ENCODE data around the gene ASTN2.

Gene ASTN2

DNA sequence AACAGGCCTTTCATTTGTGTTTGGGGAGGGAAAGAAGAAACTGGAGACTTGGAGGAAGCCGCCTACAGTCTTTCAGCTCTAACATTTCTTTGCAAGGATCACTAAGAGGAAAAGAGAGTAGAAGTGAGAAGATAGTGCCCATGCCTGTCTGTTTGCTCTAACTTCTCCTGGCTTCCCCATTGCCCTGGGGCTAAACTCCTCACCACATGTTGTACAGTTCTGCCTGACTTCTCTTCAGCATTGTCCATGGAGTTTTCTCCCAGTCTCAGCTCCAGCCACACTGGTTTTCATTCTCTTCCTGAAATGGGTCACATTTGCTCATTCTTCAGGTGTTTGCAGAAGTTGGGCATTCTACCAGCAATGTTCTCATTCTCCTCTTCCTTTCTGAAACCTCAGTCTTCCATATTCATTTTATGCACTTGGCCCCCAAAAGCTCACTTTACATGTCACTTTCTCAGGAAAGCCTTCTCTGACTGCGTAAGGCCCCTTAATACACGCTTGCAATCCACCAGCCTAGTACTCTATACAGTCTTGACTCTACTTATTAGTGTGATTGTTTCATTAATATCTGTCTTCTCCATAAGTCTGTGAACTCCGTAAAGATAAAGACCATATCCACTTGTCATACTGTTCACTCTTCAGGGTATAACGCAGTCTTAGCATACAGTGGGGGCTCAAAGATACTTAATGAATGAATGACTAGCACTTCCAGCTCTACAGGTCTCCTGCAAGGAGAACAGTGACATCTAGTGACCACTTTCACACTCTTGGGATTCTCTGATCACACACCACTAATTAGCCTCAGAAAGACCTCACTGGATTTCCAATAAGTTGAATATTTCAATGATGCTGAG lies 768.0 kb downstream of the ASTN2 start:
- DNase-seq: peak; percentile 73

DNA sequence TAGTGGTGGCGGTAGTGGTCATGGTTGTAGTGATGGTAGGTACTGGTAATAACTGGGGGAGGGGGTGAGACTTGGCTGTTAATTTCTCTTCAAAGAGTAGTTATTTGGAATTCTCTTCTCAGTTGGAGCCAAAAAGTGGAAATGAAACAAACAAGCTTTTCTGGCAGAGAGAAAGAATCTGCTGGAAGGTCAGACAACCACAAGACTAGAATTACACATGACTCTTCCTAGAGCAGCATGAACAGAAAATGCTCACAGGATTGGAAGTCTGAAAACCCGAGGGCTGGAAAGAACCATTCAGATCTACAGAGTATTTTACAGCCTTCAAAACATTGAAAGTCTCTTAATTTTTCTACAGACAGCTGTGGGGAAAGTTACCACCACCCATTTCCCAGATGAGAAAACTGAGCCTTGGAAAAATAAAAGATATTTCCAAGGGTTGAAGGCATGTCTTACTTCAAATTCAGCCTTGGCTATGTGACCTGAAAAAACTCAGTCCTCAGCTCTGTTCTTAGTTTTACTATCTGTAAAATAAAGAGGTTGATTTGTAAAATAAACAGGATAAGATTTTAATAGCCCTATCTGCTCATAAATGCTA lies 770.7 kb downstream of the ASTN2 start:
- DNase-seq: peak; percentile 94

DNA sequence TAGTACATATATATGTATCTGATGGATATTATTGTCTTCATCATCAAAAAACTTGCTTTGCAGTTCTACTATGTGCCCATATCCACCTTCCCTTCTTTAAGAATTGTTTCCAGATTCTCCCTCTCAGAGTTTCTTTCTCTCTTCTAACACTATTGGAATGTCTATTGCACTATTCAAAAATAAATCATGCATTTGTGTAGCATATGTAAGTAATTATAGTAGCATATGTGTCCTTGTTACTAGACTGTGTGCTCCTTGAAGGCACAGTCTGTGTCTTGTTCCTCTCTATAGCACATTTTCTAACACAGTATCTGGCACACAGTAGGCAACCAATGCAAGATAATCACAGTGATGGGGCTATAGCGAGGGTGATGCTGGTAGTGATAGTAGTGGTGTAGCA lies 771.2 kb downstream of the ASTN2 start:
- DNase-seq: peak; percentile 85

DNA sequence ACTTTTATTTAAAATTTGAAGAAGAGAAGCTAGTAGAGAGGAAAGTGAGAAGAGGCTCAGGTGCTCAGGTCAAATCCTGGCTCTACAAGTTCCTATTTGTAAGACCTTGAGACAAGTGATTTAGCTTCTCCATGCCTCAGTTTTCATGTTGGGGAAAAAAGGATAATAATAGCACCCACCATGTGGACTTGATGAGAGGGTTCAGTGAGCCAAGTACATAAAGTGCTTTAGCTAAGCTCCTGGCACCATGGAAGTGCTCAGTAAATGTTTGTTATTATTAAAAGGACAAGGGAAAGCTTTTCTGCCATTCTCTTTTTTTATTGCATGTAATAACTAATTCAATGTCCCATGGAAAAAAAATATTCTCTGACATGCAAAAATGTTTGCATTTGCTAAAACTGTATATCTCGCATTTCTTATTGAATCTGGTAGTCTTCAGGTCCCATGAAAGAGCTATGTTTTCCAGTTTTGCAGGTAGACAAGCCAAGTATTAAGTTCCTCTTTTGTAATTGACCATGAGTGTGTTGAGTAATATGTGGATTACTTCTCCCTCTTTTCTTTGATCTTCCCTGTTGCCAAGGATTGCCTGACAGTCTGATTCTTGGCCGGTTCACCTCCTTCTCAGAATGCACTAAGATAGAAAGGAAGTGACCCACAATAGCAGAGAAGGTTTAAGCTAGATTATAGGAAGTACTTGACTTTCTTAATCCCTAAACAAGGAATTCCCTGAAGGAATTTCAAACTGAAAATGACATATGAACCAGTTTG lies 773.4 kb downstream of the ASTN2 start:
- DNase-seq: no peak

DNA sequence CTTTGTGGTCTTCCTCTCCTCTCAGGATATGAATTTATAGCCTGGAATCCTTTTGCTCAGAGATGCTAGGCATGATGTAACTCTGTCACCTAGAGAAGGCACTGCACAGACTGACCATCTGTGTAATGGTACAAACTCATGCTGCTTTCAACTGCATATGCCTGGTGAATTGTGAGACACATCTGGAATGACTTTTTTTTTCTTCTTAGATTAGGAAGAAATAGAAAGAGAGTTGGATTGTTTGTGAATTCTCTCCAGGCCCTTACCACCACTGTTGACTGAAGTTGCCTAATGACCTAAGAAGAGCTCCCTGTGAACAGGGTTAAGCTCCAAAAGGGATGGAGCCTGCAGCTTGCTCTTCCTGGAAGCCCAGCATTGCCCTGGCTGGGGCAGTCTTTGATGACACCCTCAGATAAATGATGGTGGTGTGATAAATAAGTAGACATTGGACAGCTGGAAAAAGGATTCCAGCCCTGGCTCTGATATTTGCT lies 775.6 kb downstream of the ASTN2 start:
- DNase-seq: peak; percentile 87

DNA sequence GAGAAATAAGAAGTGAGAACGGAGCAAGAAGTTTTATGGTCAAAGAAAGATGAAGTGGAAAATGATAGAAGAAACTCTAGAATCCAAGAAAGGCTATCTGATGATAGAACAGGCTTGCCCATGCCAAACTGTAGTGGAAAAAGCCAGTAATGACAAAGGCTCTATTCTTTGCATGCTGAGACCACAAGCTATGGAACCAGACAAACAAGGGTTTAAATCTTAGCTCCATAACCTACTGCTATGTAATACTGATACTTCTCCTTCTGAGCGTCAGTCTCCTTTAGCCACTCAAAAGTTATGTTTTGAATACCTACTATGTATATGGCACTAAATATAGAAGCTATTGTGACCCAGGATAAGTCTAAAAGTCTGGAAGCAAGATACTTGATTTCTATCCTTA lies 778.9 kb downstream of the ASTN2 start:
- no peak for DNase-seq

DNA sequence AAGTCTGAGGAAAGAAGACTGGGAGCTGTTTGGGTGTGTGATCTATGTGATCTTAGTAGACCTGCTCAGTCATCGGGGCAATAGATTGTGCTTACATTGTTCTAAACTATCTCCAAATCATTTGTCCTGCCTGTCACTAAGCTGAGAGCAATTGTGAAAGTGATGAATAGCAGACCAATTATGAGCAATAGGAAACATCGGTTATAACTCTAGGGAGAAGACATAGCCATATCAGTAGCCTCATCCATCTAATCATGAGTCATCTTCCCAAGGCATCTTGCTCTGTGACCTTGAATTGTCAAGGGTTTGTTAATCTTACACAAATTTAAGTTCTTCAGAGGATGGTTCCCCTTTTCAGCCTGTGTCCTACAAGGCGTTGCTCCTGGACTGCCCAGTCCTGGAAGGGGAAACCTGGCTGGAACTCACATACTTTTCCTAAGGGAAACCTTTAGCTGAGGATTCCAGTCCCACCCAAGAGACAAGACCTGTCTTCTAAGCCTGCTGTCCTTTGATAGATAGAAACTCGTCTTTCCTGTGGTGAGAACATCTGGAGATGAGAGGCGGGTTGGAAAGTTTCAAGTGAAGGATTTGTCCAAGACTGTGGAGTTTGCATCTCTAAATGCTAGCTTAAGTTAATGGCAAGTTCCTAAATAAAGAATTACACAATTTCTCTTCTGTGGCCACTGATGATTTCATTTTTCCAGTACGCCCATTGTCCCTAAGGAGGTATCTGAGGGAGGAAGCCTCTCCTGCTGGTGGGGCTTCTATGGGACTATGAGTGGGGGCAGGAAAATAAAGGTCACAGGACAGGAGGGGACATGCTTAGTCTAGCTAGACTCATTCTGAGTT lies 781.6 kb downstream of the ASTN2 start:
- peak; percentile 85 for DNase-seq

DNA sequence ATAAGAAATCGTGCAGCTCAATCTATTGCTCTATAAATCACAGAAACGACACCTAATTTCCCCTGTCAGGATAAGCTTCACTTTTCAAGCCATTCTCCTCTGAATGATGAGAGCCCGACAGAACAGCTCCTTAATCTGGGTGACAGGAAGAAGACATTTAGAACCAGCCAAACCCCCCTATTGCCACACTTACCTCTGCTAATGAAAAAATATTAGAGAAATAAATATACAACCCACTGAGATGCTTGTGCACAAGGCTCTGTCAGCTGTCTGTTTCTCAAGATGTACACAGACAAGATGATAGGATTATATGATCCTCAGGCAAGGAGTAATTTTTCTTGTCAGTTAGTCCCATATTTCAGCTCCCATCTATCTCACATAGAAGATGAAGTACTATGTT lies 785.2 kb downstream of the ASTN2 start:
- no peak for DNase-seq

DNA sequence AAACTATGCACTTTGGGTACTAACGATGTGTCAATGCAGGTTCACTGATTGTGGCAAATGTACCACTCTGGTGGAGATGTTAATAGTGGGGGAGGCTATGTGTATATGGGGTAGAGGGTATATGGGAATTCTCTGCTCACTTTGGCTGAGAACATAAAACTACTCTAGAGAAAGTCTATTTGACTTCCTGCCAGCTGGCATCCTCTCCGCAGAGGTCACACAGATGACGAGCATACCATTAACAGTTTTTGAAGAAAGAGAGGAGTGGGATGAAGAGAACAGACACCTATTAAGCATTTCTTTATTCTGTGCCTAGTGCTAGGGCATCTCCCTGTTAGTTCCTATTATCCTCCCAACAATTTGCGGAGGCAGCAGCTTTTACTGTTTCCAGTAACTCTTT lies 786.1 kb downstream of the ASTN2 start:
- DNase-seq: peak; percentile 59

DNA sequence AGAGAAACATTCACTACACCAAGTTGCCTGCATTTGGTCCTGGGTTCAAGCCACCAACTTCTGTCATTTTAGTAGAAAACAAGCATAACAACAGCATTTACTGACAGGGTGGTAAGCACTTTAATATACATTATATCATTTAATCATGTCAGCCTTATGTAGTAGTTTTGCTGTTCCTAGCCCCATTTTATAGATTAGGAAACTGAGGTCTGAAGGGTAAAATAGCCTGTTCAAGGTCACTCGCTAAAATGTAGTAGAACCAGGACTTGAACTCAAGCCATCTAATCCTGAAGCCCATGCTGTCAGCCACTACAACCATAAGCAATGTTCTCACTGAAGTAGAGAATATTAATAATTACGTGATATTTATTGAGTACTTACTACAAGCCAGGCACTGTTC lies 787.4 kb downstream of the ASTN2 start:
- DNase-seq: no peak

DNA sequence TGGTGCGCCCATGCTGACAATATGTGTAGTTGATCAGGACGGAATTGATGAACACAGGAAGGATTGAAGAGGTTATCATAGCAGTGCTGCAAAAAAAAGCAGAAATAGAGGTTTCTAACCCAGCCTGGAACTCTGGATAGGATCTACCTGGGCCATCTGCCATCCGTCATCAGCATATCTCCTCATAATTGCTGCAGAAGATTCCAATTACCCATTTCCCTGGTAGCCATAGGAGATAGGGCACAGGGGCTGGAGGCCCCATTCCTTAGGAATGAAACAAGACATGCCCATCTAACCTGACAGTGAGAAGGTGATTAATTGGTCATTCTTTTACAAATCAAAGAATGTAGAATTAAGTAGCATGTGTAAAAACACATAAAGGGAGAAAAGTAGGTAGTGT lies 788.1 kb downstream of the ASTN2 start:
- DNase-seq: no peak

DNA sequence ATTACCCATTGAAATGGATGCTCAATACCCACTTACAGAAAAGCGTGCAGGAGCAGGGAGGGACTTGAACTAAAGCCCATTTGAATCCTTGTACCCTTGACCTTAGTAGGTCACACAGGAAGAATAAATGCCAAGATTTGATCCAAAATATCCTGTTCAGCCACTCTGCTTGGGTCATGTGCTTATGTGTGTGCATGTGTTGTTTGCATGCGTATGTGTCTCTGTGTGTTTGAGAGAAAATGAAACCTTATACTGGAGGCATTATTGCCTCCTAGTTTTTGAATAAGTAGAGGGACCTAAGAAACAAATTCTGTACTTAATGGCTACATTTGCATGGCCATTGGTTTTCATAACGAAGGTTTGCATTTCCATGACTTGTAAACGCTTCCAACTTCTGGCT lies 791.1 kb downstream of the ASTN2 start:
- no peak for DNase-seq

DNA sequence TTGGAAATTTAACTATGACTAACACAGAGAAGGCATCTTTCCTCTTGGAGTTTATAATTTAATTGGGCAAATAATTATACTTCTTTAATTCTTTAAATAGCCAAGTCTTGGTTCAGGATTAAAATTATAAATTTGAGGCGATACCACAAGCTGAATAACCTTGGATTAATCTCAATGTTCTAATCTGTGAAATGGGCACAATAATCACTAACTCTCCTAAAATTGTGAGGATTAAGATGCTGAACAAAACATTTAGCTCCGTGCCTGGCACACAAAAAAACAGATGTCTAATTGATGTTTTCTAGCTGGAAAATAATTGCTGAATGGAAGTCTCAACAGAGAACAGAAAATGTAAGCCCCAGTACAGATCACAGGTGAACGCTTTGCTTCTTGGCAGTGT lies 797.5 kb downstream of the ASTN2 start:
- DNase-seq: no peak

DNA sequence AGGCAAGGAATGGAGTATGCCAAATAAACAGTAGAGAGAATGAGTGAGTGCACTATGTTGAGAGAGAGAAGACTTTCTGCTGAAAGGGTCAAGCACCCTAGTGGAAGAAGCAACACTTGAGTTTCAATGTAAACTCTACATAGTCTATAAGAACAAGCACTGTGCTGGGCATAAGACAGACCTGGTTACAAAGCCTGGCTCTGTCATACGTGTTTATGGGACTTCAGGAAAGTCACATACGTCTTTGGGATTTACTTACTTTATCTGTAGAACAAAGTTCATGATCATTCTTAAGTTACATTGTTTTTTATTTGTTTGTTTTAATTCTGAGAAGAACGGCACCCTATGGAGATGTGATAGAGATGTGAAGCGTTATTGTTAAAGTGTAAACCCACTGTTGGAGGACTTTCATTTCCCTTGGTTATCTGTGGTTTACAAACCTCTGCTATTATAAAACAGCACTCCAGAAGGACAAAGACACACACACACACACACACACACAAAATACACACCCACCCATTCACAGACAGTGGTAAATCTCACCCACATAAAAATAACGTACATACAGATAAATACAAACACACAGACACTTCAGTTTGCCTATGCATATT lies 798.4 kb downstream of the ASTN2 start:
- no peak for DNase-seq

DNA sequence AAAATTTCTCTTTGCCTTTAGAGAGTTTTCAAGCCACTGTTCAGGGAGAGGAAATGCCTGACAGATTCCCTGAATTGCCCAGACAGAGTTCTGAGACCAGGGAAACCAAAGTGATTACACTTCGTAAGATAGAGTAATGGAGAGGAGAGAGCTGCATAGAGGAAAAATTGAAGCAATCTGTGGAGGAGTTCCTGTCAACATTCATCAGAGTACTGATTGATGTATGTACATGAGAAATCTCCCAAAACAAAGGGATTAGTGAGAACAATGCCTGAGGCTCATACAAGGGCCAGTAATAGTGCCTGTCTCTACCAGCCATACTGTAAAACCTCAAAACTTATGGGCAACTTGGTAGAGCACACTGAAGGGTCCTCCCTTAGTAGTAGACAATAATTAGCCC lies 806.8 kb downstream of the ASTN2 start:
- no peak for DNase-seq

DNA sequence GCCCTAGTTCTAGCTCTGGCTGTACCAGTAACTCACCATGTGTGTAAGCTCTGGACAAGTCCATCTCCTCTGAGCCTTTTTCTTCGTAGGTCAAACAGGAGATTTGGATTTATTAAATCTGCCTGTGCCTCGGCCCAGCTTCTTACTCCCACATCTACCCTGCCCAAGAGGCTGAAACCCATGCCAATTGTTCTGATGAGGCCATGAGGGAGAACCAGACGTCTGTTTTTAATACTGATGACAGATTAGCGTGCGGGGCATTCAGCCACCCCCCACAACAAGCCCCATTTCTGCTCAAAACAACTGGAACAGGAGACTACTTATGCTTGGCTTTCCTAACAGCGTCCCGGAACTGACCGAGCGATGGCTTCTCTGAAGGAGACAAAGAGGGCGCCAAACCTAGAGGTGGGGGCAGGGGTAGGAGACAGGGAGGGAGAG lies 808.9 kb downstream of the ASTN2 start:
- DNase-seq: peak; percentile 52

DNA sequence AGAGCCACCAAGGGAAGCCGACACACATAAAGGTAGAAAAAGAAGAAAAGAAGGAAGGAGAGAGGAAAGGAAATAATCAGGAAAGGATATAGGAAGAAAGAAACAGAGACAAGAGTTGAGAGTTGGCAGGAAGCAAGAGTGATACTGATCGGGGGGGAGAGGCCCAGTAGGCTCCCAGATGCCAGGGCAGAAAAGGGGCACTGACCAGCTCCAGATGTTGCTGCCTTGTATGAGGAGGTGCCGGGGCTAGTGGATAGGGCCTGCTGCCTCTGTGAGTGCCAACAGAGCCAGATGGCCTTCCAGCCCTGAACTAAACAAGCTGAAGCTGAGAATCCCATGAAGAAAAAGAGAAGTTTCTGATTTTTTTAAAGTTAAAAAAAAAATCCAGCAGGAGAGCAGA lies 809.8 kb downstream of the ASTN2 start:
- DNase-seq: no peak

DNA sequence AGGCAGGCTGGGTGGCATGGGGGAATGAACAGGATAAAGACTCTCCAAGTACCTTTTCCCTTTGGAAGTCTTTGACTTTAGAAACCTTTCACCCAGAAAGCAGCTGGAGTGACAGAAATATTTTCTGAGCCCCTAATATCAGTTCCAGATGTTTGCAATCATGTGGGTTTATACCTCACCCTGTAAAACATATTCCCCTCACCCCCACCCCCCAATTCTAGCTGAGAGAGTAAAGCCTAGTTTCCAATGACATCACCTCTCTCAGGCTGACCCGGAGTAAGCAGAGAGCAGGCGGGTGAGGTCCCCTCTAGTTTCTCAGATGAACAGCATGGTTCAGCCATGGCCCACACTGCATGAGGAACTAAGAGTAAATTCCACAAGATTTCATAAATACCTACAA lies 810.6 kb downstream of the ASTN2 start:
- DNase-seq: peak; percentile 62

DNA sequence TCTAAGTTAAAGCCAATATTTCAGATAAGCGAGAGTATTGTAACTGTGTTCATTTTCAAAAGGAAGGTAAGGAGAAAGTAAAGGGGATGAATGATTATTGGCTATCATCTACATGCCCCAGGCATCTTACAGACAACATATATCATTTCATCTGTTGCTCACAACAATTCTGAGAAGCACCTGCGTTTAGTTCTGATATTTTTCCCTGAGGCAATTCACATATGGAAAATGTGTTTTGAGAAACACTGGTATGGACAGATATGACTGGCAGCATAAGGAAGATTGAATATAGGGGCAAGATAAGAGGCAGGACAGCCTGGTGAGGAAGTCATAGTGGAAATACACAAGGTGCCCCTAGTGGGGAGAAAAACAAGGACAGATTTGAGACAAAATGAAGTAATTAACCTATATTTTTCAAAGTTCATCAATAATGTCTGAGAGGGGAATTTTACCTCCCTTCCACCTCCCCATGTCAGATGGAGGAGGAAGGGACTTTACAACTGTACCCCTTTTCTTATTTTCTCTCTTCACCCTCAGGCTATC lies 815.4 kb downstream of the ASTN2 start:
- DNase-seq: no peak

DNA sequence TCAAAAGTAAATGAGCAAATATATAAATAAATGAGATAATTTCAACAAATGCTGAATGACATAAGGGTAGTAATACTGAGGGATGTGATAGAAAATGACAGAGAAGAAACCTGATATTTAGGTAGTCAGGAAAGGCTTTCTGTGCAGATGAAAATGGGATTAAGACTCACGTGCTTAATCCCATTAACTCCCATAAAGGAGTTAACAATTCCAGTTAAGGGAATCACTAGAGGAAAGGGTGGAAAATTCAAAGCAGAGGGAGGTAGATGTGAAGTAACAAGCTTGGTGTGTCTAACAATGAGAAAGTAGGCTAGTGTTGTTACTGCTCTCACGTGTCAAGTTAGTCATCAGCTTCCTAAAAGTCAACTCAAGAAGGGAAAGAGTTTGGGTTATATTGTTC lies 818.2 kb downstream of the ASTN2 start:
- no peak for DNase-seq

DNA sequence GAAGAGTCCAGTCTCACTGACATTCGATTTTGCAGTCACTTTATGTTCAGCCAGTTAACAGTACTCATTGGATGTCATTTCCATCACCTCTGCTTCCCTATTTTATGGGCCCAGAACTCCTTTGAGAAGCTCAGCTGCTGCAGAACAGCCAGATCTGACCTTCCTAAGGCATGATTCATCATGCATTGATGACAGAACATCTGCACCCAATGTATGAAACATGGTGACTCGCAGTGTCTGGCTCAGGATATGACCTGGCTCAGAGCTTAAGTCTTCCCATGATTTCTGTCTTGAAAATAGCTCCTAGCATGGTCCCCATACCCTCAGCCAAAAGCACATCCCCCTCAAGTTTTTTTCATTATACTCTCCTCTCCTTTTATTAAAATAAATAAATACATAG lies 820.3 kb downstream of the ASTN2 start:
- DNase-seq: peak; percentile 94

DNA sequence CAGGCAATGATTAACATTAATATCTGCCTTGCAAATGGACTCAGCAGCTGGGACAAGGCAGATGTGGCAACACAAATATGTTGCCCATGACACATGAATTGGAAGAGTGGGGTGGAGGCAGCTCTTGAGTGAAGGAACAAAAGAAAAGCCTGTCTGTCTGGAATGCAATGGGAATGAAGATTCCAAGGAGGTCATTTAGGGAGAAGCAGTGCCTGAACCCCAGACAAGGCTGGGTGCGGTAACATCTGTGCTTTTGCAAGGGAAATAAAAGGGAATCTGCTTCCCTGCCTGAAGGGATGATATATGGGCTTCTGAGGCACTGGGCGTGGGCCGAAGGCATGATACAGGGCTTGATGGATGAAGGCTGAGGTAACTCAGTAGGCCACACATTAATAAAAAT lies 821.9 kb downstream of the ASTN2 start:
- DNase-seq: peak; percentile 83
